Measurements from ENCODE around the gene MTX2. TPM values are rescaled to one million over a fixed set of nuclear protein-coding genes. Genes with fewer than 3 reads are reported as not detected.

Gene MTX2
- total and polyA plus RNA-seq, 10 of the 15 experiments (the other 5 are each of a cell fraction or from before 2014, with no cell fraction given): 15.7 to 78.1 (median 55.0) TPM

GRCh38 chr2:176227874-176228273 lies 41.4 kb upstream of the MTX2 start (continued):
- no peak for TF ChIP-seq ASH2L (IDR thresholded peaks at IDR 0.05; ENCODE audit: borderline replicate concordance, low read depth)
- TF ChIP-seq MEF2B (IDR thresholded peaks at IDR 0.05; ENCODE audit: partially characterized antibody, poor library complexity, severe bottlenecking): no peak
- no peak for TF ChIP-seq ESRRA (IDR thresholded peaks at IDR 0.05; ENCODE audit: low read length)
- no peak for TF ChIP-seq POLR2AphosphoS2 (IDR thresholded peaks at IDR 0.05; ENCODE audit: low read depth, low read length)
- no peak for TF ChIP-seq PRDM15 (CRISPR knock-in tag; IDR thresholded peaks at IDR 0.05)
- no peak for TF ChIP-seq BRCA1 (IDR thresholded peaks at IDR 0.05; ENCODE audit: low read depth, low read length)
- TF ChIP-seq RBBP5 (conservative IDR thresholded peaks at IDR 0.05): no peak
- no peak for TF ChIP-seq ELK1 (IDR thresholded peaks at IDR 0.05; ENCODE audit: low read depth, low read length)
- TF ChIP-seq KLF5 (IDR thresholded peaks at IDR 0.05; ENCODE audit: partially characterized antibody): no peak
- TF ChIP-seq CBX5 (IDR thresholded peaks at IDR 0.05; ENCODE audit: low read depth): no peak
